GM23248 (cell line): Measurements from ENCODE around the gene NBPF4. TPM values are rescaled to one million over a fixed set of nuclear protein-coding genes. Genes with fewer than 3 reads are reported as not detected.

Experiments
- DNase-seq: peaks from one replicate; pipeline ENCODE4 v3.0.0-alpha.2; 2015
- H2AFZ ChIP-seq: fragments of 200-600 bp; sonication (generic); 2 replicates; pipeline ENCODE4 v1.6.1; 2016; ENCODE audit warnings: antibody characterized with exemption
- H3F3A ChIP-seq: fragments of 200-600 bp; sonication (generic); 2 replicates; pipeline ENCODE4 v1.6.1; 2016; ENCODE audit warnings: mild to moderate bottlenecking, antibody characterized with exemption, mixed run types; ENCODE audit not compliant: insufficient read depth
- H3K27ac ChIP-seq: fragments of 200-600 bp; sonication (generic); 2 replicates; pipeline ENCODE4 v1.5.1; 2016; ENCODE audit warnings: mild to moderate bottlenecking
- H3K27me3 ChIP-seq: fragments of 200-600 bp; sonication (generic); replicated peaks from 2 replicates; pipeline ENCODE4 v1.6.1; 2016; ENCODE audit warnings: mild to moderate bottlenecking; ENCODE audit not compliant: insufficient read depth
- H3K36me3 ChIP-seq: fragments of 200-600 bp; sonication (generic); 2 replicates; pipeline ENCODE4 v1.6.1; 2016; ENCODE audit warnings: low read depth, mild to moderate bottlenecking
- H3K4me1 ChIP-seq: fragments of 200-600 bp; sonication (generic); 2 replicates; pipeline ENCODE4 v1.6.1; 2016; ENCODE audit warnings: mild to moderate bottlenecking; ENCODE audit not compliant: insufficient read depth
- H3K4me2 ChIP-seq: fragments of 200-600 bp; sonication (generic); one replicate; pipeline ENCODE4 v1.6.1; 2016; ENCODE audit warnings: mild to moderate bottlenecking; ENCODE audit not compliant: unreplicated experiment
- H3K4me3 ChIP-seq: fragments of 200-600 bp; sonication (generic); 2 replicates; pipeline ENCODE4 v1.5.1; 2016; ENCODE audit warnings: mild to moderate bottlenecking
- H3K79me2 ChIP-seq: fragments of 200-600 bp; sonication (generic); 2 replicates; pipeline ENCODE4 v1.6.1; 2016; ENCODE audit warnings: mild to moderate bottlenecking; ENCODE audit not compliant: insufficient read depth
- H3K9ac ChIP-seq: fragments of 200-600 bp; sonication (generic); 2 replicates; pipeline ENCODE4 v1.6.1; 2016; ENCODE audit warnings: mild to moderate bottlenecking
- H3K9me2 ChIP-seq: fragments of 200-600 bp; sonication (generic); 2 replicates; pipeline ENCODE4 v1.6.1; 2016; ENCODE audit warnings: mixed run types, mild to moderate bottlenecking, moderate library complexity; ENCODE audit not compliant: insufficient read depth
- H3K9me3 ChIP-seq: fragments of 200-600 bp; sonication (generic); one replicate; pipeline ENCODE4 v1.6.1; 2017; ENCODE audit warnings: low read depth
- H4K20me1 ChIP-seq: fragments of 200-600 bp; sonication (generic); 2 replicates; pipeline ENCODE4 v1.6.0; 2016; ENCODE audit not compliant: insufficient read depth
- EZH2 ChIP-seq: fragments of 200-600 bp; sonication (generic); IDR thresholded peaks from 2 replicates; pipeline ENCODE4 v1.6.1; 2018; ENCODE audit warnings: antibody characterized with exemption, mild to moderate bottlenecking; ENCODE audit not compliant: insufficient read depth, poor library complexity, severe bottlenecking
- EZH2phosphoT487 ChIP-seq: fragments of 200-600 bp; sonication (generic); IDR thresholded peaks from 2 replicates; pipeline ENCODE4 v1.6.1; 2018; ENCODE audit warnings: antibody characterized with exemption, moderate library complexity, mild to moderate bottlenecking, low read depth; ENCODE audit not compliant: insufficient read depth
- WGBS, 2 experiments: methylation state at CpG; one replicate each; pipeline ENCODE4 v1.1.6; 2015 to 2017; ENCODE audit warnings: low lambda C conversion rate in 2 of 2, low coverage in 1 of 2; ENCODE audit errors: missing lambda C conversion rate in 2 of 2; 5-methylcytosine and 5-hydroxymethylcytosine counted together
- in situ Hi-C: fragments of 300-500 bp; cut with MboI; formaldehyde crosslinking; loops from 2 replicates; pipeline ENCODE4 v1.15.0; 2020
- polyA plus RNA-seq: library from polyadenylated mRNA; unstranded; fragments of >200 nt; fragmentation: Nextera tagmentation; extraction: Ambion mirVana; gene quantifications from 2 replicates; pipeline ENCODE4 v1.2.1, GENCODE V29; 2016
- total RNA-seq: library from RNA; depleted of rRNA; stranded (reverse); fragments of >200 nt; shearing (Covaris generic); gene quantifications from 2 replicates; pipeline ENCODE4 v1.2.3, GENCODE V29; 2014

Gene NBPF4
- total and polyA plus RNA-seq, 2 experiments from 2014 or later: not detected

DNA sequence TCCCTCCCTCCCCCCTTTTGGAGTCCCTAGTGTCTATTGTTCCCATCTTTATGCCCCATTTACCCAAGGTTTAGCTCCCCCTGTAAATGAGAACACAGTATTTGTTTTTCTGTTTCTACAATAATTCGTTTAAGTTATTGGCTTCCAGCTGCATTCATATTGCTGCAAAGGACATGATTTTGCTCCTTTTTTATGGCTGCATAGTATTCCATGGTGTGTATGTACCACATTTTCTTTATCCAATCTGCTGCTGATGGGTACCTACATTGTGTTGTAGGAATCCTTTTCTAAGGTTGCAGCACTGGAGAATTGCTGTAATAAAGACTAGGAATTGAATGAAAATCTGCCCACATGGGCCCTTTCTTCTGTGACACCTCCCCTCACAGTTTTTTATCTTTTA, 50.5 kb downstream of the NBPF4 start:
- in situ Hi-C loops: no loop called here
- WGBS, 2 experiments: 94 to 100% methylated on average over 1 of the region's 1 CpG
- H3K4me2 ChIP-seq: no peak overlapping the region
- no peaks in the 10 kb centered on the region for H3K9me3 ChIP-seq
- H3F3A ChIP-seq: 0 out of 2 replicates have a peak, but pooled peaks cover under 1% of the 10 kb centered on the region
- peaks cover 98% of the 10 kb centered on the region for H3K79me2 ChIP-seq
- H3K9ac ChIP-seq: no peak overlapping the region
- DNase-seq: no peak
- H3K27ac ChIP-seq: no peak overlapping the region
- H4K20me1 ChIP-seq: no peaks in the 10 kb centered on the region
- H3K36me3 ChIP-seq: 0 out of 2 replicates have a peak, but pooled peaks cover 17% of the 10 kb centered on the region
- no peak overlapping the region for H3K4me3 ChIP-seq
- TF ChIP-seq EZH2: no peak
- TF ChIP-seq EZH2phosphoT487: no peak
- no peaks in the 10 kb centered on the region for H3K9me2 ChIP-seq
- peaks cover 5% of the 10 kb centered on the region for H3K4me1 ChIP-seq
- H3K27me3 ChIP-seq: no peaks in the 10 kb centered on the region
- no peak overlapping the region for H2AFZ ChIP-seq

DNA sequence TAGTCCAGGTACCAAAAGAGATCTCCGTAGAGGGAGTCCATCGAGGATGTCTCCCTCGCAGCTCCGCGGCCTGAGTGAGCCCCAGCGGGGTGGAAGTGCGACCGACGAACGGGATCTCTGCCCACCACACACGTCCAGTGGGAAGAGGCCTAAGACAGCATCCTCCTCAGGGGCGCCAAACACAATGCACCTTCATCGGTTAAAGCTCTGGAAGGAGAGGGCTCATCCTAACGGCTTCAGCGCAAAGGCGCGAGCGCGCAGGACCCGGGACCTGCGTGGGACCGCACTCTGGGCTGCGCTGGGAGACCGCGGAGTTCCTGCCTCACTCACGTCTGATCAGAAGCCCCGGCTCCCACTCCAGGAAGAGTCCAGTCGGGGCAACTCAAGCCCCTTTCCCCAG, 51.3 kb downstream of the NBPF4 start:
- WGBS, 2 experiments: 98 to 100% methylated on average over 3 to 18 of the region's 28 CpGs
- no peaks in the 10 kb centered on the region for H3K9me3 ChIP-seq
- no peaks in the 10 kb centered on the region for H4K20me1 ChIP-seq
- H3K4me1 ChIP-seq: no peaks in the 10 kb centered on the region; the same call in 1 of the 2 replicates
- H3K79me2 ChIP-seq: peaks cover 98% of the 10 kb centered on the region
- H3K9ac ChIP-seq: no peak overlapping the region
- H2AFZ ChIP-seq: no peak overlapping the region
- H3K4me3 ChIP-seq: no peak overlapping the region
- in situ Hi-C loops: no loop called here
- H3K9me2 ChIP-seq: no peaks in the 10 kb centered on the region
- TF ChIP-seq EZH2 (no peak), EZH2phosphoT487 (no peak)
- H3K27ac ChIP-seq: no peak overlapping the region
- H3K4me2 ChIP-seq: no peak overlapping the region
- DNase-seq: no peak
- H3K27me3 ChIP-seq: no peaks in the 10 kb centered on the region
- H3F3A ChIP-seq: no peaks in the 10 kb centered on the region
- 0 out of 2 replicates have a peak, but pooled peaks cover 17% of the 10 kb centered on the region for H3K36me3 ChIP-seq

DNA sequence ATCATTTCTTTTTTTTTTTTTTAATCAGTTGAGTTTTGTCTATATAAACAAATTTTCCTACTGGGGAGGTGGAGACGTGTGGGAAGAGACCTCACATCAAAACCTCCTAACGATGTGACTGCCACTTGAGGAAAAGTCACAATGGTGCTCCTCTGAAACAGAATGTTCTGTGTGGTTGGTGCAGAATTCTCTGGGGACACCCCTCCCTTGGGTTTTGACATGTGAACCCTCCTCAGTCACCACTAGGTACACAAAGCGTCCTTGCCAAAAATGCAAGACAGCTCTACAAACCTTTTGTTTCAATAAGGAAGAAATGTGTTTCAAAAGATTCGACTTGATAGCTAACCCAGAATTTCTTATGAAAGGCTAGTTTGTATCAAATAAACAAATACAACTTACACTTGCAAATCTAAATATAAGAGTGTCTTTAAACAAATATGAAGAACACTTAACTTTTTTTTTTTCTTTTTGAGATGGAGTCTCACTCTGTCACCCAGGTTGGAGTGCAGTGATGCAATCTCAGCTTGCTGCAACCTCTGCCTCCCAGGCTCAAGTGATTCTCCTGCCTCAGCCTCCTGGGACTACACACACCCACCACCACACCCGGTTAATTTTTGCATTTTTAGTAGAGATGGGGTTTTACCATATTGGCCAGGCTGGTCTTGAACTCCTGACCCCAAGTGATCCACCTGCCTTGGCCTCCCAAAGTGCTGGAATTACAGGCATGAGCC, 53.0 kb downstream of the NBPF4 start:
- peaks cover 98% of the 10 kb centered on the region for H3K79me2 ChIP-seq
- no peak overlapping the region for H3K9ac ChIP-seq
- no peak overlapping the region for H2AFZ ChIP-seq
- H3K9me2 ChIP-seq: no peaks in the 10 kb centered on the region
- H4K20me1 ChIP-seq: no peaks in the 10 kb centered on the region; the same call in 1 of the 2 replicates
- no peak for TF ChIP-seq EZH2
- TF ChIP-seq EZH2phosphoT487: no peak
- no peaks in the 10 kb centered on the region for H3K9me3 ChIP-seq
- no peaks in the 10 kb centered on the region; the same call in 1 of the 2 replicates for H3K4me1 ChIP-seq
- 0 out of 2 replicates have a peak, but pooled peaks cover 12% of the 10 kb centered on the region for H3K36me3 ChIP-seq
- no peaks in the 10 kb centered on the region for H3F3A ChIP-seq
- H3K27ac ChIP-seq: no peak overlapping the region
- WGBS, 2 experiments: 94 to 98% methylated on average over 5 of the region's 5 CpGs
- no peak overlapping the region for H3K4me2 ChIP-seq
- in situ Hi-C loops: no loop called here
- no peak overlapping the region for H3K4me3 ChIP-seq
- no peaks in the 10 kb centered on the region for H3K27me3 ChIP-seq
- no peak for DNase-seq

- Histone ChIP-seq H3K79me2 (peaks cover 98% of the 10 kb centered on the region), H3K27me3 (no peaks in the 10 kb centered on the region), H3K9me2 (no peaks in the 10 kb centered on the region), H3K4me1 (no peaks in the 10 kb centered on the region), H3K9ac (no peak overlapping the region), H4K20me1 (no peaks in the 10 kb centered on the region; the same call in 1 of the 2 replicates), H3K36me3 (peaks cover 13% of the 10 kb centered on the region), H3K4me2 (no peak overlapping the region), H3K9me3 (no peaks in the 10 kb centered on the region), H3F3A (no peaks in the 10 kb centered on the region), H3K27ac (no peak overlapping the region), H2AFZ (no peak overlapping the region), H3K4me3 (no peak overlapping the region)
- in situ Hi-C loops: no loop called here
- no peak for TF ChIP-seq EZH2phosphoT487
- no peak for TF ChIP-seq EZH2
- DNase-seq: no peak
- 97 to 99% methylated on average over 7 of the region's 7 CpGs for WGBS, 2 experiments
Observed at GRCh38 chr1:108190001-108190634, 53.8 kb downstream of the NBPF4 start.
